NAMALWA (cell line): ENCODE results near the gene AMPD1.

Source experiments
- DNase-seq: peaks from one replicate; pipeline ENCODE4 v3.0.0-alpha.2; 2015; ENCODE audit warnings: low spot score

AMPD1 gene

DNA sequence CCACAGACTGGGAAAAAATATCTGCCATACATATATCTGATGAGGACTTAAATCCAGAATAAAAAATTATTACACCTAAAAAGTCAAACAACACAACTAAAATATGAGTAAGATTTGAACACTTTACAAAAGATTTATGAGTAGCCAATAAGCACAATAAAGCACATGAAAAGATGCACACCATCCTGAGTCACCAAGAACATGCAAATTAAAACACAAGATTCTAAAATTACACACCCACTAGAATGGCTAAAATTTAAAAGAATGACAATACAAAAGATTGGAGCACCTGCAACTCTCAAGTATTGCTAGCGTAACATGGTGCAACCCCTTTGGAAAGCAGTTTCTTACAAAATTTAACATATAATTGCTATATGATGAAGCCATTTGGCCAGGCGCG is 56.4 kb downstream of the AMPD1 start:
- no peak for DNase-seq

GRCh38 chr1:114632427-114632826 is 62.9 kb downstream of the AMPD1 start:
- no peak for DNase-seq

DNA sequence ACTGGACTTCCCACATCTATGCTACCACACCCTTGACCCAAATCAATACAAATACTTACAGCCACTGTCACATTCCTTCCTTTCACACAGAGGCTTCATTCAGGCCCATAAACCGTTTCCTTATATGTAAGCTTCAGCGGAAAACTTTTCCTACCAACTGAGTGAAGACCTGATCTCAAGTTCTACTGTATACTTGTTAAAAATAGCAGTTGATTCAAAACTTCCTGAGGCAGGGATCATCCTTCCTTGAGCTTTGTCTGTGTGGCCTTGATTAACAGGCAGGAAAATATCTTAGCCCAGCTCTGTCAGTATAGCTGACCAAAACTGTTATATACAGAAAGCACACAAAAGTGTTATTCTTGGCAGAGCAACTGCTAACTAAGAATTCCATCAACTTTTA is 68.2 kb downstream of the AMPD1 start:
- no peak for DNase-seq

GRCh38 chr1:114623364-114623763 is 72.0 kb downstream of the AMPD1 start:
- DNase-seq, result no peak
